SK-N-SH treated with all-trans-retinoic acid at 6 μM for 48 hours (cell line): ENCODE measurements around the gene EID3.

ENCODE experiments used
- ATAC-seq: fragments of 200-7000 bp; cut with Tn5 transposase; 3 replicates; pipeline ENCODE4 v1.9.1; 2020; ENCODE audit warnings: mild to moderate bottlenecking, moderate library complexity
- BACH2 ChIP-seq: fragments of 250-450 bp; sonication (Bioruptor Pico); IDR thresholded peaks from 2 replicates; pipeline ENCODE4 v1.9.0; 2021; ENCODE audit warnings: mild to moderate bottlenecking, borderline replicate concordance
- CREB5 ChIP-seq: fragments of 250-450 bp; sonication (Bioruptor Pico); IDR thresholded peaks from 2 replicates; pipeline ENCODE4 v1.5.1; 2020; ENCODE audit warnings: low read depth, mild to moderate bottlenecking, moderate library complexity
- CSDC2 ChIP-seq: fragments of 250-450 bp; sonication (Bioruptor Pico); IDR thresholded peaks from 2 replicates; pipeline ENCODE4 v1.5.0; 2020; ENCODE audit warnings: mild to moderate bottlenecking, moderate library complexity
- CSRNP3 ChIP-seq: fragments of 250-450 bp; sonication (Bioruptor Pico); IDR thresholded peaks from 2 replicates; pipeline ENCODE4 v1.5.1; 2021; ENCODE audit warnings: mild to moderate bottlenecking, moderate library complexity
- GLIS3 ChIP-seq: fragments of 250-450 bp; sonication (Bioruptor Pico); IDR thresholded peaks from 2 replicates; pipeline ENCODE4 v1.5.0; 2020; ENCODE audit warnings: mild to moderate bottlenecking, moderate library complexity
- OSR1 ChIP-seq: fragments of 250-450 bp; sonication (Bioruptor Pico); IDR thresholded peaks from 2 replicates; pipeline ENCODE4 v1.8.0; 2022; ENCODE audit warnings: moderate library complexity, mild to moderate bottlenecking, inconsistent platforms
- POU6F1 ChIP-seq: fragments of 250-450 bp; sonication (Bioruptor Pico); IDR thresholded peaks from 2 replicates; pipeline ENCODE4 v1.8.0; 2021; ENCODE audit warnings: low read depth, mild to moderate bottlenecking, moderate library complexity, borderline replicate concordance
- PPARA ChIP-seq: fragments of 250-450 bp; sonication (Bioruptor Pico); IDR thresholded peaks from 2 replicates; pipeline ENCODE4 v1.5.0; 2020; ENCODE audit warnings: mild to moderate bottlenecking, borderline replicate concordance
- RARB ChIP-seq: fragments of 250-450 bp; sonication (Bioruptor Pico); IDR thresholded peaks from 2 replicates; pipeline ENCODE4 v1.8.0; 2021; ENCODE audit warnings: mild to moderate bottlenecking, moderate library complexity
- SNAI2 ChIP-seq: fragments of 250-450 bp; sonication (Bioruptor Pico); IDR thresholded peaks from 2 replicates; pipeline ENCODE4 v1.5.0; 2020; ENCODE audit warnings: mild to moderate bottlenecking, moderate library complexity
- TCF4 ChIP-seq: fragments of 250-450 bp; sonication (Bioruptor Pico); IDR thresholded peaks from 2 replicates; pipeline ENCODE4 v1.8.0; 2021; ENCODE audit warnings: mild to moderate bottlenecking, moderate library complexity, borderline replicate concordance
- TOX ChIP-seq: fragments of 250-450 bp; sonication (Bioruptor Pico); IDR thresholded peaks from 2 replicates; pipeline ENCODE4 v1.8.0; 2021; ENCODE audit warnings: mild to moderate bottlenecking, moderate library complexity, borderline replicate concordance
- ZC3H10 ChIP-seq: fragments of 250-450 bp; sonication (Bioruptor Pico); IDR thresholded peaks from 2 replicates; pipeline ENCODE4 v1.5.1; 2021; ENCODE audit warnings: mild to moderate bottlenecking, moderate library complexity
- ZNF565 ChIP-seq: fragments of 450-650 bp; formaldehyde crosslinking; conservative IDR thresholded peaks from 2 replicates; pipeline ENCODE4 v1.5.0; 2020; ENCODE audit warnings: low read depth, mild to moderate bottlenecking, moderate library complexity
- ZNF8 ChIP-seq: fragments of 450-650 bp; formaldehyde crosslinking; IDR thresholded peaks from 2 replicates; pipeline ENCODE4 v1.5.0; 2020; ENCODE audit warnings: mild to moderate bottlenecking, moderate library complexity
- TF ChIP-seq, protein P1 (sequence below): fragments of 250-450 bp; sonication (Bioruptor Pico); IDR thresholded peaks from 2 replicates; pipeline ENCODE4 v1.8.0; 2020; ENCODE audit warnings: mild to moderate bottlenecking, moderate library complexity, borderline replicate concordance
- TF ChIP-seq, protein P2 (sequence below): fragments of 250-450 bp; sonication (Bioruptor Pico); IDR thresholded peaks from 2 replicates; pipeline ENCODE4 v1.5.0; 2020; ENCODE audit warnings: mild to moderate bottlenecking, moderate library complexity

The EID3 gene

DNA sequence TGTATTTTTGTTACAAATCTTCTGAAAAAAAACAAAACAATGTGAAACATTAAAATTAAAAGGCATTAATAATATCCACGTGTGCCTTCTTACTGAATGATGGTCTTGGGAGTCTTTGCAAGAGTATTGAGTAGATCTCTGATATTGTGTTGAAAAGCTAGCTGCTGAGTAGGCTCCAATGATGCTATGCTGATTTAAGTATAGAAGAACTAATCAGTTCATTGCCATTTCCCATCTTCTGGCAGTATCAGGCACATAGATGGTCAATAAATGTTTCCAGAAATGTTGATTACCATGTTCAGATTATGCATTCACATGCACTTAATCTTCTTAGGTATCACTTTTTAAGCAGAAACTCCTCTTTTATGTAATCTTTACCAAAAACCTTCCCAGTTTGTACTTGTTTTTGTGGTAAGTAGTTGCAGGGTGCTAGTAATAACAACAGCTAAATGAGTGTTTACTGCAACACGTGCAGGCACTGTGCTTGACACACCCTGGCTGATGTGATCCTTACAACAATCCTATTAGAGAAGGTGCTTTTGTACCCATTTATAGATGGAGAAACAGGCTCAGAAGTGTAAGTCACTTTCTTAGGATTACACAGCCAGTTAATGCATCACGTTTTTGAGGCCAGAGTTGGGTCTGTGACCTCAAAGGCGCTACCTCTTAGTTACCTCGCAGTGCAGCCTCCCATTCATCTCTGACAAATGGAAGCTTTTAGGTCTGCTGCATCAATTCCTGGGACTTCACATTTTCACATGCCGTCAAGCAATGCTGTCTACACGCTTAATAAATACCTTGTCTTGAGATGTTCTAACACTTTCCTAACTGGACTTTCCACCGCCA is 46.9 kb downstream of the EID3 start:
- no peak for ATAC-seq
- no peak for TF ChIP-seq OSR1 (CRISPR knock-in tag)
- TF ChIP-seq CSDC2 (CRISPR knock-in tag), result no peak
- TF ChIP-seq POU6F1 (CRISPR knock-in tag), result no peak
- TF ChIP-seq, all 23 proteins: peak for 0

DNA sequence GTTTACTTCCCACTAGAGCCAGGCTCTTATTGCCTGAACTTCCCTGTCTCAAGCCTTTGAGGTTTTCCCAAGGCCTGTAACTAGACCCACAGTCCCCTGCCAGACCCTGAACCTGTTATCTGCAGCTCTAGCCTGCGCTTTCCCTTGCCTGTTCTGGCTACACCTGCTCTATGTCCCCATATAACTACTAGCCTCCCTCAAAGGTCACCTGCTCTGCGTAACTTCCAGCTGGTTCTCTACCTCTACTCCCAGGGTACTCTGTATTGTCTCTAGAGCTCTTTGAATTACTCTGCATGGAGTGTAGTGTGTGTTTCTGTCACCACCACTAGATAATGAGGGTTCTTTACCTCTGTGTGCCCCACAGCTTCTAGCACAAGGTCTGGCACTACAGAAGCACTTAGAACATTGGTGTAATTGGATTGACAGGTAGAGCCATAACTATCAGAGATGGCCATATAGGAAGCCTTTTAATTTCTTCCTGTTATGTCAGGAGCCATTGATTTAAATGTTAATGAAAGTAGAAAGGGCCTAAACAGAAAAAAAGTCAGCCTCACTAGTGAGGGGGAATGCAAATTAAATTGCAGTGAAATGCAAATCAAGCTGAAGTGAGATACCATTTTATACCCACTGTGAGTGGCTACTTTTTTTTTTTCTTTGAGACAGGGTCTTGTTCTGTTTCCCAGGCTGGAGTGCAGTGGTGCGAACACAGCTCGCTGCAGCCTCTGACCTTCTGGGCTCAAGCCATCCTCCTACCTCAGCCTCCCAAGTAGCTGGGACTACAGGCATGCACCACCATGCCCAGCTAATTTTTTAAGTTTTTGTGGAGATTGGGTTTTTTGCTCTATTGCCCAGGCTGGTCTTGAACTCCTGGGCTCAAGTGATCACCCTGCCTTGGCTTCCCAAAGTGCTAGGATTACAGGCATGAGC is 47.8 kb downstream of the EID3 start:
- ATAC-seq, result no peak
- TF ChIP-seq ZNF8 (CRISPR knock-in tag) (no peak), POU6F1 (CRISPR knock-in tag) (no peak), ZC3H10 (CRISPR knock-in tag) (no peak), SNAI2 (CRISPR knock-in tag) (no peak), CREB5 (CRISPR knock-in tag) (no peak), TOX (CRISPR knock-in tag) (no peak)
- TF ChIP-seq, protein P1, sequence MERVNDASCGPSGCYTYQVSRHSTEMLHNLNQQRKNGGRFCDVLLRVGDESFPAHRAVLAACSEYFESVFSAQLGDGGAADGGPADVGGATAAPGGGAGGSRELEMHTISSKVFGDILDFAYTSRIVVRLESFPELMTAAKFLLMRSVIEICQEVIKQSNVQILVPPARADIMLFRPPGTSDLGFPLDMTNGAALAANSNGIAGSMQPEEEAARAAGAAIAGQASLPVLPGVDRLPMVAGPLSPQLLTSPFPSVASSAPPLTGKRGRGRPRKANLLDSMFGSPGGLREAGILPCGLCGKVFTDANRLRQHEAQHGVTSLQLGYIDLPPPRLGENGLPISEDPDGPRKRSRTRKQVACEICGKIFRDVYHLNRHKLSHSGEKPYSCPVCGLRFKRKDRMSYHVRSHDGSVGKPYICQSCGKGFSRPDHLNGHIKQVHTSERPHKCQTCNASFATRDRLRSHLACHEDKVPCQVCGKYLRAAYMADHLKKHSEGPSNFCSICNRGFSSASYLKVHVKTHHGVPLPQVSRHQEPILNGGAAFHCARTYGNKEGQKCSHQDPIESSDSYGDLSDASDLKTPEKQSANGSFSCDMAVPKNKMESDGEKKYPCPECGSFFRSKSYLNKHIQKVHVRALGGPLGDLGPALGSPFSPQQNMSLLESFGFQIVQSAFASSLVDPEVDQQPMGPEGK (CRISPR knock-in tag), result no peak
- TF ChIP-seq, protein P2, sequence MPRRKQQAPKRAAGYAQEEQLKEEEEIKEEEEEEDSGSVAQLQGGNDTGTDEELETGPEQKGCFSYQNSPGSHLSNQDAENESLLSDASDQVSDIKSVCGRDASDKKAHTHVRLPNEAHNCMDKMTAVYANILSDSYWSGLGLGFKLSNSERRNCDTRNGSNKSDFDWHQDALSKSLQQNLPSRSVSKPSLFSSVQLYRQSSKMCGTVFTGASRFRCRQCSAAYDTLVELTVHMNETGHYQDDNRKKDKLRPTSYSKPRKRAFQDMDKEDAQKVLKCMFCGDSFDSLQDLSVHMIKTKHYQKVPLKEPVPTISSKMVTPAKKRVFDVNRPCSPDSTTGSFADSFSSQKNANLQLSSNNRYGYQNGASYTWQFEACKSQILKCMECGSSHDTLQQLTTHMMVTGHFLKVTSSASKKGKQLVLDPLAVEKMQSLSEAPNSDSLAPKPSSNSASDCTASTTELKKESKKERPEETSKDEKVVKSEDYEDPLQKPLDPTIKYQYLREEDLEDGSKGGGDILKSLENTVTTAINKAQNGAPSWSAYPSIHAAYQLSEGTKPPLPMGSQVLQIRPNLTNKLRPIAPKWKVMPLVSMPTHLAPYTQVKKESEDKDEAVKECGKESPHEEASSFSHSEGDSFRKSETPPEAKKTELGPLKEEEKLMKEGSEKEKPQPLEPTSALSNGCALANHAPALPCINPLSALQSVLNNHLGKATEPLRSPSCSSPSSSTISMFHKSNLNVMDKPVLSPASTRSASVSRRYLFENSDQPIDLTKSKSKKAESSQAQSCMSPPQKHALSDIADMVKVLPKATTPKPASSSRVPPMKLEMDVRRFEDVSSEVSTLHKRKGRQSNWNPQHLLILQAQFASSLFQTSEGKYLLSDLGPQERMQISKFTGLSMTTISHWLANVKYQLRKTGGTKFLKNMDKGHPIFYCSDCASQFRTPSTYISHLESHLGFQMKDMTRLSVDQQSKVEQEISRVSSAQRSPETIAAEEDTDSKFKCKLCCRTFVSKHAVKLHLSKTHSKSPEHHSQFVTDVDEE (CRISPR knock-in tag), result no peak

- ATAC-seq, result no peak
- TF ChIP-seq, protein P1 (CRISPR knock-in tag), result no peak
- no peak for TF ChIP-seq CSRNP3
- no peak for TF ChIP-seq BACH2 (CRISPR knock-in tag)
- no peak for TF ChIP-seq RARB (CRISPR knock-in tag)
- TF ChIP-seq ZNF565, result no peak
- no peak for TF ChIP-seq TCF4 (CRISPR knock-in tag)
- no peak for TF ChIP-seq CSDC2 (CRISPR knock-in tag)
- no peak for TF ChIP-seq PPARA (CRISPR knock-in tag)
- TF ChIP-seq GLIS3 (CRISPR knock-in tag), result no peak
- no peak for TF ChIP-seq POU6F1 (CRISPR knock-in tag)
Observed at GRCh38 chr12:104352106-104352713, 48.7 kb downstream of the EID3 start.
